NCI-H82 (cell line): Measurements from ENCODE around the gene PTPRN2.
"Not testable (repeated sequence)": the region's sequence is repeated elsewhere in the genome, so short reads cannot be mapped to it uniquely, and the experiment has no call there.

Source experiments
- DNase-seq: peaks from one replicate; lab custom pipeline; 2025; lab: John Stamatoyannopoulos, UW

Gene PTPRN2

DNA sequence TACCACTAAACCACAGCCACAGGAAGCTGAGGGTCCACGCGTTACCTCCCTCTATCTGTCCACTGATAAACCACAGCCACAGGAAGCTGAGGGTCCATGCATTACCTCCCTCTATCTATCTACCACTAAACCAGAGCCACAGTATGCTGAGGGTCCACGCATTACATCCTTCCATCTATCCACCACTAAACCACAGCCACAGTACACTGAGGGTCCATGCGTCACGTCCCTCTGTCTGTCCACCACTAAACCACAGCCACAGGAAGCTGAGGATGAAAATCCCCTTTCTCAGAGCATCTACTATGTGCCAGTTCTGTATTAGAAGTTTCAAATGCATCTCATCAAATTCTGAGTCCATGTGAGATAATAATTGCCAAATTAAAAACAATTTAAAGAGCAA, 661.5 kb downstream of the PTPRN2 start:
- DNase-seq = no peak

DNA sequence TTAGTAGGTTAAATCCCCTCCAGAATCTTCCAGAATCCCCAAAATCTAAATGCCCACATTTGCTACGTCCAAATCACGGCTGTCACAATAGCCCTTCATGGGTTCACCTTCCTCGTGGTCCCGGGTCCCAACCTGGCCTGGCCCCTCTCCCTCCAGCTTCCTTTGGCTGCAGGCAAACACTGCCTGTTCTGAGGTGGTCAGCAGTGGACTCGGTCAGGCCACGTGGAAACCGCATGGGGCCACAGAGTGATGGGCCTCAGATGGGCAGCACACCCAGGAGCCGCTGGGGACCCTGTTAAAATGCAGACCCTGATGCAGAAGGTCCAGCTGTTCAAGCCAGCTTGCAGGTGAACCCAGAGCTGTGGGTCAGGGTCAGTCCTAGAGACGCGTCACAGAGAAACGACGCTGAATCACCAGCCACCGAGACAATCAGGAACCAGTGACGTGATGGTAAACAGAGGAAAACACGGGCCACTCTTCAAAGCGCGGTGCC, 662.2 kb downstream of the PTPRN2 start:
- no peak for DNase-seq

DNA sequence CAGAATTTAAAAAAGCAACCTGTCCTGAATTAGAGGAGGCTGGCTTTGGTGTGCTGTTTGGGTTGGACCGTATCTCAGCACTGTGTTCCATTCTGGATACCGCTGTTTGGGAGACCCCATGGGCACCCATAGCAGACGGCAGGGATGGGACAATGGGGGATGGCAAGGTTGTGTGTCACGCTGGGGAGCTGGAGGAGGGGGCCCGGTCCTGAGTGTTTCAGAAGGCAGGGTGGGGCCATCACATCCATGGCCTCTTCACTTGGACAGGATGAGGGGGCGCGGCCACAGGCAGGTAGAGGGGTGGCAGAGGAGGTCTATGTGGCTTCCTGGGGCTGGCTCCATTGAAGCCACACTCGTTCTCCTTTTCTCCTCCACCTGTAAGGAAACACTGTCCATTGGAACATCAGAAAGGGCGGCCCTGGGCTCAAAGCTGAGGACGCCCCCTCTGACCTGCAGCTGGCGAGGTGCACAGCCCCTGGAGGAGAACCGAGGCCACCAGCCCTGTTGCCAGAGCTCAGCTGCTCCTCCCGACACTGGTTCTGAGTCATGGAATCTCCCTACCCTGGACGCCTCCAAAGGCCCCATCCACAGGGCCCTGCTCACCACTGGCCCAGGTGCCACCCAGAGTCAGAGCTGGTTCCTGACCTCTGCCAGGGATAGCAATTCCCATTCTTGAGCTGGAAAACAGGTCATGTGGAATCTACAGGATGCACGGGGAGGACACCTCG, 663.6 kb downstream of the PTPRN2 start:
- DNase-seq = no peak

DNA sequence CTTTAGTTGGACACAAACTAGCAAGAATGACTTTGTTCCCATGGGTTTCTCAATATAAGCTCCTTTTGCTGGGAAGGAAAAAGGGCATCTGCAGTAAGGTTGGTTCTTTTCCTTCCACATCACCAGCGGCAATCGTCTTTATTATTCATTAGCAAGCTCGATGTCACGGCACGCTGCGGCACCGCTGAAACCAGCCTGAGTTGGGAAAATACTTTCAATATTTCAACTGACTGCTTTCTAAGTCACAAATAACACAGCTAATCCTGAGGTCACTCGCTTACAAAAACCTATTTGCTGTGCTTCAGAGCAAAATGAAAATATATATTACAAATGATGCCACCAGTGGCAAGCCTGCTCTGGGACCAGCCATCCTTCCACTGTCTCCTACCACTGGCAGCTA, 665.0 kb downstream of the PTPRN2 start:
- DNase-seq = no peak

DNA sequence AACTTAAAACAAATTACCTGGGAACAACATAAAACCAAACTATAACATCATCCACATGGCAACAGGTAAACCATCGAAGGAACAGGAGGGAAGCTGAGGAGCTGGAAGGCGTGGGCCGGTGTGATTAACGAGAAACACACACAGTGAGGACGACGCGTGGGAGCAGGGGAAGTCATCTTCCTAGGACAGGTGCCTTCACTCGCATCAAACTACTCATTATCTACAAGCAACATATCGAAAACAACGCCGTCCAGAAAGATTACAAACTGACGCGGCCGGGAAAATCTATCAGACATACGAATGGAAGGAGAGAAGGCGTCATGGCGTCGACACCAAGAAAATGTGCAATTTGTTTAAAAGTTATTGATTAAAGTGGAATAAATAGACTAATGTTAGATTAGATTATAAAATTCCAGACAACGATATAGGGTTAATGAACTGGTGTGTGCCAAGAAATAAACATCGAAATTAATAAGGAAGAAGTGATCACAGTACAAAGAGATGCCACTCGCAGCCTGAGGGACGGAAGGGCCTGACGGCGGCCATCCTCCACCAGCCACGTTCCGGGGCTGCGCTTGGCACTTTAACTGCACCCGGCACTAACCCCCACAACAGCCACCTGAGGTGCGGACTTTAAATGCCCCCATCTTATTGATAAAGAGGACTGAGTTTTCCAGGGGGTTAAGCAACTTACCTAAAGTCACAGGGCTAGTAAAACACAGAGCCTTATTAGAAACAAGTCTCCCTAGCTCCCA, 669.1 kb downstream of the PTPRN2 start:
- no peak for DNase-seq

DNA sequence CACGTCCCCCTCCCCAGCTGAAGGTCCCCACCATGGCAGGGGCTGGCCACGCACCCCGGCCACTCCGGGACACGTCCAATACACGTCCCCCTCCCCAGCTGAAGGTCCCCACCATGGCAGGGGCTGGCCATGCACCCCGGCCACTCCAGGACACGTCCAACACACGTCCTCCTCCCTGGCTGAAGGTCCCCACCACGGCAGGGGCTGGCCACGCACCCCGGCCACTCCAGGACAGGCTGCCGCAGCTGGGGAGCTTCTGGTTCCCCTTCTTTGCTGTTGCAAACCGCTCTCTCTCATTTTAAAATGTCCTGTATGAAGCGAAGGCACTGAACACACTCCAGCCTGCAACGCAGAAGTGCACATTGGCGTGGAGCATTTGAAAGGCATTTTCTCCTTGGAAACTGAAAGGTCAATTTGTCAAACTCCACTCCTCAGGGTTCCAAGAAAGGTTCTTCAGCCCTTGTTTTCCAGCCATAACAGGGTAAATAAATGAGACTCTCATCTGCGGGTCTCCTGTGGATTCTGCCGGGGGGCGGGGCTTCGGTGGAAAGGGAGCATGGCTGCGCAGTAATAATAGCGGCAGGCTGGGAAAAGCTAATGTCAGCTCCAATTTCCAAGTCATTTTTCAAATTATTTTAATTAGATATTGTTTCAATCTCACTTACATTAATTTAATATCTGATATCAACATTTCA, 670.5 kb downstream of the PTPRN2 start:
- no peak for DNase-seq

DNA sequence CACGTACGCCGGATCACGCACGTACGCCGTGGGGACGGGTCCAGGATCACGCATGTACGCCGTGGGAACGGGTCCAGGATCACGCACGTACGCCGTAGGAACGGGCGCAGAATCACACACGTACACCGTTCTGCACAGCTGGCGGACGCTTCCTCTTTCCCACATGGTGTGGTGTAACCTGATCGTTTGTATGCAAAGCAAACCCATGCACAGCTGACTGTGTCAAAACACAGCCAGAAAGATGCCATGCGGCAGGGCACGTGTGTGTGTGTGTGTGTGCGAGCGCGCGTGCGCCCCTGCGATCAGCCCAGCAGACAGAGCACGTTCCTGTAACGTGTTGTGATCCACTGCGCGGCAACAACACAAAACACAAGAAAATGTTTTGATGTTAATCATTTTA, 677.2 kb downstream of the PTPRN2 start:
- peak; percentile 10 for DNase-seq

DNA sequence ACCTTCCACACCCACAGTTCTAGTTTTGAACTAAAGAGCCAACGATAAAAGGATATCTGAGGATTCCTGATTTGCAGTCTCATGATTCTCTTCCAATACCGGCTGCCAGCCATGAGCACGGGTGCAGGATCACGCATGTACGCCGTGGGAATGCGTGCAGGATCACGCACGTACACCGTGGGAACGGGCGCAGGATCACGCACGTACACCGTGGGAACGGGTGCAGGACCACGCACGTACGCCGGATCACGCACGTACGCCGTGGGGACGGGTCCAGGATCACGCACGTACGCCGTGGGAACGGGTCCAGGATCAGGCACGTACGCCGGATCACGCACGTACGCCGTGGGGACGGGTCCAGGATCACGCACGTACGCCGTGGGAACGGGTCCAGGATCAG, 677.6 kb downstream of the PTPRN2 start:
- DNase-seq = not testable (repeated sequence)

DNA sequence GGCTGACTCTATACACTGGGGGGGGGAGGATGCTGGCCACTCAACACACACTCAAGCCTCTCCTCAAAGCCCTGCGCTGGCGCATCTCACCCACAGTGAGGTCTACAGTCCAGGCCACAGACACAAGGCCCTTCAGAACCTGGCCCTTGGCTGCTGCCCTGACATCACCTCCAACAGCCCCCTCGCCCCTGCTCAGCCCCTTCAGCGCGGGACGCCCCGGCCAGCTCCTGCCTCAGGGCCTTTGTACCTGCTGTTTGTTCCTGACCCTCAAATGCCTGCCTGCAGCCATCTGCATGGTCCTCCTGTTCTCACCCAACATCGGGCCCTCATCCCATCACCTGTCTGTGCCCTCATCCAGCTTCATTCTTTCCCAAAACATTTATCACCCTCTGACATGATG, 678.3 kb downstream of the PTPRN2 start:
- no peak for DNase-seq

DNA sequence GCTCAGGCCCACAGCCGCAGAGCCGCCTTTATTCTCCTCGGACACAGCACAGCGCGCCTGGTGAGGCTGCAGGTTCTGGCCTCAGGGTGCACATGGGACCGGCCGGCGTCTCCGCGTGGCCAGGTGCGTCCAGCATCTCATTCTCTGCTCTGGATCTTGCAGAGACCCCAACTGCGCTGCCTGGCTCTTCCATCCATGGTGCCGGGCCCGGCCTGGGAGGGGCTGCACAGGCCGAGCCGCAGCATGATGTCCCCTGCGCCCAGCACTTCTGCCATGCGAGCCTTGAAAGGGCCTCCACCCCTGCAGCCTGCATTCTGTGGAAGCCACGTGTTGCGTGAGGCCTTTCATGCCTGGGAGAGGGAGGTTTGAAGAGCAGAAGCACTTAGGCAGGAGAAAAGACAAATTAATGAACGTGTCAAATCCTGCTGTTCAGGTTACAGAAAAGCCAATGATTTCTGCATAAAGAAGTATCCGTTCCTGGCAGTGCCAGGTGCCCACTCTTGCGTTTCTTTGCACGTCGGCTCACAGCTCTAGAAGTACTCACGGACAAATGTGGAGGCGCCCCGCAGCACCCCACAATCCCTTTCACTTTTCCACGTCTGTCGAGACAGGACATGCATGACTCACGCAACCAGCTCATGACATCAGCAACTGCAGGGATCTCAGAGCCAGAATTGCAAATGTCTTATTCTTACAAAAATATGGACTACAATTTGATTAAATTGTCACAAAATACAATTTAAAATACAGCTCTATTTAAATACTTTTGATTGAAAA, 679.4 kb downstream of the PTPRN2 start:
- no peak for DNase-seq

DNA sequence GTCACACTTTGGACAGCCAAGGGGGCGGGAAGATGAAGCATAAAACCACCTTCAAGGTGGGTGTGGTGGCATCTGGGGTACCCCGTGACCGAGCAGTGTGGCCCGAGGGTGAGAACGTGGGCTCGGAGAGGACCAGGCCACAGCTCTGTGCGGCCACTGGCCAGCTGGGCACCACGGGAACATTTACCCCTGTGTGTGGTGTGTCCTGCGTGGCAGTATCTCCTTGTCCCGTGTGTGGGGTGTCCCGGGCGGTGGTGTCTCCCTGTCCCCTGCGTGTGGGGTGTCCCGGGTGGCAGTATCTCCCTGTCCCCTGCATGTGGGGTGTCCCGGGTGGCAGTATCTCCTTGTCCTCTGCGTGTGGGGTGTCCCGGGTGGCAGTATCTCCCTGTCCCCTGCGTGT, 680.5 kb downstream of the PTPRN2 start:
- DNase-seq = no peak

DNA sequence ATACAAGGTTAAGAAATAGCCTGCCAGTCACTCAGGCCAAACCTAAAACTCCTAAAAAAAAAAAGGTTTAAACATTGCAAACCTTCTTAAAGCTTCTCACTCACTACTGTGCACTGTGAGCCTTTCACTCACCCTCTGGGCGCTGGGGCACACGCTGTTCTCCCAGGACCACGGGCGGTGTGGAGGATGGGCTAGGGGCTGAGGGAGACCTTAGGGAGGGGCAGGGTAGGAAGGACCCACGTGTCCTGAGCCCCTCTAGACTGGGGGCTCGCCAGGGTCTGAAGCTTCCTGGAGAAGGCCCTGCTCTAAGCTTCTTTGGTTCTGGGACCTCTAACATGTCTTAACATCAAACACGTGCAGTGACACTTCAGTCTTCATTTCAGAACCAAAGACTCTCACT, 681.0 kb downstream of the PTPRN2 start:
- DNase-seq = no peak

DNA sequence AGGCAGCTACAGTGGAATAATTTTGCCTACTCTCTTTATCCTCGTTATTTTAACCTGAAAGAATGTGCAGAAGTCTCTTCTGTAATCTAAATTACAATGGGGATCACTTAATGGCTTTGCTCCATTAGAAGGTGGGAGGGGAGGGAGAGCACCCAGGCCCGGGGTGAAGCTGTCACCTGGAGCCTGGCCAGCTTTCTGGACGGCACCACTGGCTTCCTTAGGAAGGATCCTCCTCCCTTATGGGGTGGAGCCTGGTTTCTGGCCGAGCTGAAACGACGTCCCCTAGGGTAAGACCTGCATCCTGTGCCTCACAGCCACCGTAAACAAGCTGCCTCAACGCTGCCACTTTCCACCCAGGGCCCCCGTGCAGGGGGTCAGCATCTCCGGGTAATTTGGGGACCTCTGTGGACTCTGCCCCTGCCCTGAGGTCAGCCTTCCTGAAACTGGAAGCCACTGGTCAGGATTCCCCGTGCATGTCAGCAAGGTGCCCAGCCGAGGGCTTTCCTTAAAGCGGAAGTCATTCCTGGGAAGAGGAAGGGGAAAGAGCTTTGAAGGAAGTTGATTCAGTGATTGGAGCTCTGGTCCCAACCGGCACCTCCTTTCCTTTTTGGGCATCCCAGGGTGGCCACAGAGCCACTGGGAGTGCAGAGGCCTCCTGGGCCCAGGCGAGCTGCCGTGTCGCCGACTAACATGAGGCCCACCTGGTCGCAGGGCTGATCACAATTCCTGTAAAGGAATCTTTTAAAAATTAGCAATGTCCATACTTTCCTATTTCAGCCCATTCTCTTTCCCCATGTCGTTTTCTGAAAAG, 681.8 kb downstream of the PTPRN2 start:
- DNase-seq = no peak

DNA sequence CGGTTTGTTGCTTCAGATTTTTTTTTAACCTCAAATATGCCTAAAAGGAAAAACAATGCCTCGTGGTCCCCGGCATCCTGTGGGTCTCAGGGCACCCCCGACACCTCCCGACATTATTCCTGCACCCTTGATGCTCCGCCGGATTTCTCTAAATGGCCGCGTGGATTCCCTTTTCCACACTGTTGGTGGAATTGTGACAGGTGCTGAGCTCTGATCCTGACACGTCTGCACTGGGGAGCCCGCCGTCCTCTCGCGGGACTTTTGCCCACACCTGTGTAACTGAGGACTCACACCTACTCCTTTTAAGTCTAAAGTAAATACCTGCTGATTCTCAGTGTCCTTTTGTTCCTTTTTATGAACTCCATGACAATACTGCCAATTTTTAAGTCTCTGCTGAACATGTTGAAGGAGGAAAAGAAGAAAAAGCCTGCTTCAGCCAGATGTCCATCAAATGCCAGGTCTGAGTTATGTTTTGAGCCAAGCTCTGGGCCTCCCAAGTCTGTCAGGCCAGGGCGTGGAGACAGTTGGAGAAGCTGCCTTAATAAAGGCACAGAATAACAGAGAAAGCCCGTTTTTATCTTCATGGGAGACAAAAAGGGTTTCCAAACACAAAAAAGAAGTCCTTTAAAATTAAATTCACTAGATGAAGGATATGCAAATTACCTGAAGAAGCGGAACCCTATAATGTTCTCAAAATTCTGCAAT, 682.6 kb downstream of the PTPRN2 start:
- DNase-seq = no peak

DNA sequence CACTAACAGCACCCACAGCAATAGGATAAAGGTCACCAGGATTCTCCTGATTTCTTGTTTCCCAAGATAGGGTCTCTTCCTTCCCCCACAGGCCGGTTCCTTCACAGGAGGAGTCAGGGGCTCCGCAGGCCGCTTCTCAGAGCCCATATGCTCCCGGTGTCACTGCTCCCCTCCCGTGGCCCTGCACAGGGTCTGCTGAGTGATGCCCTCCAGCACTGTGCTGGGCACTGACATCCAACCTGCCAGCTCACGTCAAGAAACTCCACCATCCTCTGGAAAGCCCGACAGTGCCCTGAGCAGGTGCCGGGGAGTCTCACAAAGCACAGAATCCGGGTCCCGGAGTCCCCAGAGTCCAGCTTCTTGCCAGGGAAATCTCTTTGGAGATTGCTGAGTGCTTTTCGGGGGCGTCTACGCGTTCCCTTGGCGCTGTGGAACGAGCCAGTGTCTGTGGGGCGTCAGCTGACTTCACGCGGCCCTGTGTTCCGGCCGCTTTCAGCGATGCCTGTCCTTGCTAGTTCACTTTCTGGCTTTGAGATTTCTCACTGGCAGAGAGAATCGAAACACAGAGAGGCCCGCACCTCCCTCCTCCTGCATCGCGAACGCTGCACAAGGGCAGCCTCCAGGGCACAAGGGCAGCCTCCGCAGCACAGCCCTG, 683.3 kb downstream of the PTPRN2 start:
- no peak for DNase-seq

DNA sequence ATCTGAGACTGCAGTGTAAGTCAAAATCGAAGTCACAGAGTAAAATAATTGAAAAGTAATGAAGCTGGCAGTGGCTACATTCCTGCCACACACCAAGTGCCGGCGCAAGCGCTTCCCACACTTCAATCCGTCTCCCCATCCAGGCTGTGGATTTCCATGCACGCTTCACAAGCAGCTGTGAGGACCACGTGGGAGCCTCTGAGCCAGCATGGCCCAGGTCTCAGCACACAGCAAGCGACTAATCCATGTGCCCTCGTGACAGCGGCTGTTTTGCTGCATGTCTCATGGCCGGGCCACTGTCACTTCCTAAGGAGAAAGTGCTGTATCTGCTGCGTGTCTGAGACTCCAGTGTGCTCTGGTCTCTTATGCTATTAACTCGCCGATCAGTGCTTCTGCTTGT, 683.9 kb downstream of the PTPRN2 start:
- DNase-seq = no peak

DNA sequence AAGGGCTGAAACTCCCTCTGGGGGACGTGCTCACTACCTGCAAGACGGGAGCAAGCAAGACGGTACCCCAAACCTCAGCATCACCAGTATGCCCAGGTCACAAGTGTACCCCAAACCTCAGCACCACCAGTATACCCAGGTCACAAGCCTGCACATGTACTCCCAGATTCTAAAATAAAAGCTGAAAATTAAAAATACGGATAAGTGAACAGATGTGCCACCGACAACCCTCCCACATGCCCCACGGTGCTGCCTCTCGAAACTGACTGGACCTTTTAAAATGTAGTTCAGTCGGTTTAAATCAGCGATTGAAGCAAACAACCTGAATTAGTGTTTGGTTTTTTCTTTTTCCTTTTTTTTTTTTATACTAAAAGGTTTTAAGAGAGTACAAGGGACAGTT, 684.3 kb downstream of the PTPRN2 start:
- no peak for DNase-seq

DNA sequence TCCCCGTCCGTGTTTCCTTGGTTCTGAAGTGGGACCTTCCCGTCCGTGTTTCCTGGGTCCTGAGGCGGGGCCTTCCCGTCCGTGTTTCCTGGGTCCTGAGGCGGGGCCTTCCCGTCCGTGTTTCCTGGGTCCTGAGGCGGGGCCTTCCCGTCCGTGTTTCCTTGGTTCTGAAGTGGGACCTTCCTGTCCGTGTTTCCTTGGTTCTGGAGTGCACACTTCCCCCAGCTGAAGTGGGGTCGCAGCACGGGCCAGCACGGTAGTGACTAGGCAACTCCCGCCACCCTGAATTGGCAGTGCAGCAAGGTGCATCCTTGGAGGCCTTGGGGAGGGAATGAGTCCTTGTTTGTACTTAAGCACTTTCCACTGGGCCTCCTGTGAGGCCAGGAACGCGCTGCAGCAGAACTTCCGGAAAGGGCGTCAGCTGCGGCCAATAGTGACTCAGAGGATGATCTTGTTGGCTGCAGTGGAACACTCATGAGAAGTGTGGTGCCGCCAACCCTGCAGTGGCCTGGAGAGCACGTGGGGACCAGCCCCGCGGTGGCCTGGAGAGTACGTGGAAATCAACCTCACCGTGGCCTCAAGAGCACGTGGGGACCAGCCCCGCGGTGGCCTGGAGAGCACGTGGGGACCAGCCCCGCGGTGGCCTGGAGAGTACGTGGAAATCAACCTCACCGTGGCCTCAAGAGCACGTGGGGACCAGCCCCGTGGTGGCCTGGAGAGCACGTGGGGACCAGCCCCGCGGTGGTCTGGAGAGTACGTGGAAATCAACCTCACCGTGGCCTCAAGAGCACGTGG, 685.6 kb downstream of the PTPRN2 start:
- not testable (repeated sequence) for DNase-seq

DNA sequence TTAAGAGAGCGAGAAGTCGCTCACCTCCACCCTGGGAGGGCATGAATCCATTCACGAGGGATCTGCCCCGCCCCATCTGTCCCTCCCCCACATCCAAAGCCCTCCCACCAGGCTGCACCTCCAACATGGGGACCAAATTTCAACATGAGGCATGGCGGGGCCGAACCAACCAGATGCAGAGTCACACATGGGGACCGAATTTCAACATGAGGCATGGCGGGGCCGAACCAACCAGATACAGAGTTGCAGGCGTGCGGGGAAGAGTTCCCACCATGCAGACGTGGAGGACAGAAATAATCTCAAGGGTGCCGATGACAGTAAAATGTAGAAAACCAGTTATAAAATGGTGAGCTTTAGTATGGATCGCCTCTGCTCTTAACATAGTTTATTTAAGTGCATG, 686.5 kb downstream of the PTPRN2 start:
- no peak for DNase-seq
